HepG2 (cell line): ENCODE data around the gene PRSS36. TPM values are rescaled to one million over a fixed set of nuclear protein-coding genes. Genes with fewer than 3 reads are reported as not detected.

ENCODE experiments used
- ADNP ChIP-seq: sonication (generic); formaldehyde crosslinking; IDR thresholded peaks from 2 replicates; pipeline ENCODE4 v1.4.0; 2020; ENCODE audit warnings: missing genetic modification reagents
- ASH2L ChIP-seq: fragments of 300-600, 200-600 bp; sonication (generic); IDR thresholded peaks from 2 replicates; pipeline ENCODE4 v1.7.0; 2017; ENCODE audit warnings: low read depth, mild to moderate bottlenecking, moderate library complexity, mixed read lengths, low read length; ENCODE audit not compliant: insufficient read length
- CBFB ChIP-seq: sonication (generic); formaldehyde crosslinking; IDR thresholded peaks from 2 replicates; pipeline ENCODE4 v1.4.0; 2020; ENCODE audit warnings: missing genetic modification reagents
- ETV5 ChIP-seq: IDR thresholded peaks from 2 replicates; pipeline ENCODE4 v1.6.1; 2018; ENCODE audit warnings: missing biosample characterization, missing genetic modification reagents, inconsistent platforms, borderline replicate concordance
- ETV6 ChIP-seq: sonication (generic); formaldehyde crosslinking; conservative IDR thresholded peaks from 2 replicates; pipeline ENCODE4 v1.4.0; 2020; ENCODE audit warnings: missing genetic modification reagents
- HNF4G ChIP-seq, 2 experiments: sonication (generic) in 1 of 2; formaldehyde crosslinking in 1 of 2; IDR thresholded peaks; 2 replicates each; pipeline versions ENCODE4 v1.4.0 to v1.6.1; 2011 to 2020; ENCODE audit warnings: borderline replicate concordance in 2 of 2, low read depth in 2 of 2, mild to moderate bottlenecking in 2 of 2, low read length in 1 of 2, missing genetic modification reagents in 1 of 2, moderate library complexity in 1 of 2
- IRF2 ChIP-seq: IDR thresholded peaks from 2 replicates; pipeline ENCODE4 v1.6.1; 2018; ENCODE audit warnings: missing genetic modification reagents, missing compliant biosample characterization
- KMT2B ChIP-seq: IDR thresholded peaks from 2 replicates; pipeline ENCODE4 v1.6.1; 2016; ENCODE audit warnings: missing genetic modification reagents, missing compliant biosample characterization
- MAF1 ChIP-seq: sonication (generic); formaldehyde crosslinking; IDR thresholded peaks from 2 replicates; pipeline ENCODE4 v1.5.0; 2020; ENCODE audit warnings: missing genetic modification reagents, borderline replicate concordance
- MAFK ChIP-seq, 2 experiments: IDR thresholded peaks in 1 of 2; conservative IDR thresholded peaks in 1 of 2; 2 replicates each; pipeline ENCODE4 v1.6.1; 2011; ENCODE audit warnings: improper control_type of control experiment in 2 of 2, low read length in 2 of 2
- MED13 ChIP-seq: sonication (generic); formaldehyde crosslinking; IDR thresholded peaks from 2 replicates; pipeline ENCODE4 v1.5.0; 2020; ENCODE audit warnings: missing genetic modification reagents
- PITX1 ChIP-seq: sonication (generic); formaldehyde crosslinking; IDR thresholded peaks from 2 replicates; pipeline ENCODE4 v1.5.1; 2020; ENCODE audit warnings: mild to moderate bottlenecking, missing genetic modification reagents
- POLR2G ChIP-seq: fragments of 200-400 bp; formaldehyde crosslinking; IDR thresholded peaks from 2 replicates; pipeline ENCODE4 v1.6.1; 2018; ENCODE audit warnings: mild to moderate bottlenecking, low read depth, low read length, moderate library complexity
- ZFP36L1 ChIP-seq: sonication (generic); formaldehyde crosslinking; IDR thresholded peaks from 2 replicates; pipeline ENCODE4 v1.8.0; 2022; ENCODE audit warnings: mild to moderate bottlenecking, missing genetic modification reagents, moderate library complexity
- ZNF230 ChIP-seq: sonication (generic); formaldehyde crosslinking; IDR thresholded peaks from 2 replicates; pipeline ENCODE4 v1.4.0; 2020; ENCODE audit warnings: mild to moderate bottlenecking, missing genetic modification reagents
- ZNF260 ChIP-seq: sonication (generic); formaldehyde crosslinking; IDR thresholded peaks from 2 replicates; pipeline ENCODE4 v1.4.0; 2020; ENCODE audit warnings: missing genetic modification reagents, low read depth, mild to moderate bottlenecking, borderline replicate concordance
- ZNF275 ChIP-seq: sonication (generic); formaldehyde crosslinking; IDR thresholded peaks from 2 replicates; pipeline ENCODE4 v1.8.0; 2022; ENCODE audit warnings: missing genetic modification reagents, mild to moderate bottlenecking, inconsistent platforms, borderline replicate concordance
- ZNF451 ChIP-seq: sonication (generic); formaldehyde crosslinking; IDR thresholded peaks from 2 replicates; pipeline ENCODE4 v1.5.0; 2020; ENCODE audit warnings: mild to moderate bottlenecking, missing genetic modification reagents
- ZNF484 ChIP-seq: sonication (generic); formaldehyde crosslinking; IDR thresholded peaks from 2 replicates; pipeline ENCODE4 v1.5.1; 2020; ENCODE audit warnings: mild to moderate bottlenecking, low read depth, missing genetic modification reagents, borderline replicate concordance
- ZNF563 ChIP-seq: sonication (generic); formaldehyde crosslinking; IDR thresholded peaks from 2 replicates; pipeline ENCODE4 v1.8.0; 2022; ENCODE audit warnings: mild to moderate bottlenecking, moderate library complexity, missing genetic modification reagents
- ZNF646 ChIP-seq: sonication (generic); formaldehyde crosslinking; IDR thresholded peaks from 2 replicates; pipeline ENCODE4 v1.9.0; 2021; ENCODE audit warnings: mild to moderate bottlenecking, missing genetic modification reagents
- ZSCAN29 ChIP-seq: sonication (generic); formaldehyde crosslinking; conservative IDR thresholded peaks from 2 replicates; pipeline ENCODE4 v1.4.0; 2020; ENCODE audit warnings: mild to moderate bottlenecking, missing genetic modification reagents
- polyA plus RNA-seq, 8 experiments: library from polyadenylated mRNA; depleted of rRNA in 3 of 8; stranded (reverse) in 7 of 8; unstranded in 1 of 8; fragments of >200 nt; fragmentation: Illumina TruSeq in 4 of 8; extraction: Trizol in 4 of 8; gene quantifications; 2 replicates each; pipeline versions ENCODE4 v1.2.1 to v1.2.3, GENCODE V29; 2011 to 2016; ENCODE audit warnings: low read depth in 4 of 8, missing spikeins in 1 of 8, mixed read lengths in 1 of 8; ENCODE audit not compliant: insufficient read depth in 1 of 8
- total RNA-seq, 5 experiments: library from RNA; depleted of rRNA; stranded (reverse); fragments of >200 nt; fragmentation: Illumina TruSeq; extraction: Trizol; gene quantifications; 2 replicates each; pipeline ENCODE4 v1.2.3, GENCODE V29; 2016; ENCODE audit warnings: low read depth in 1 of 5

PRSS36 gene
- total and polyA plus RNA-seq, 2 of the 13 experiments (the other 11 are each of a cell fraction or from before 2014, with no cell fraction given): 1.5 to 2.1 TPM

GRCh38 chr16:31108035-31108793 is 41.7 kb downstream of the PRSS36 start, which contains the start of gene BCKDK (continued):
- TF ChIP-seq ZSCAN29 (CRISPR knock-in tag) (peak; percentile 85), ZNF230 (peak; percentile 25; the same call in 1 of the 2 replicates), POLR2G (peak; percentile 87), ETV5 (CRISPR knock-in tag) (peak; percentile 77; the same call in 1 of the 2 replicates), ZNF484 (CRISPR knock-in tag) (no peak), HNF4G (IDR thresholded peaks at IDR 0.05; ENCODE audit: borderline replicate concordance, low read depth, low read length) (no peak), HNF4G (CRISPR knock-in tag; IDR thresholded peaks at IDR 0.05; ENCODE audit: borderline replicate concordance, low read depth) (no peak), ZNF646 (CRISPR knock-in tag) (no peak), ZNF563 (peak; percentile 93; the same call in 1 of the 2 replicates), IRF2 (CRISPR knock-in tag) (peak; percentile 93), MAF1 (CRISPR knock-in tag) (no peak), ASH2L (peak; percentile 40), CBFB (CRISPR knock-in tag) (peak; percentile 39; the same call in 1 of the 2 replicates), ZFP36L1 (CRISPR knock-in tag) (peak; percentile 84; the same call in 1 of the 2 replicates), MED13 (no peak), ETV6 (0 out of 2 replicates have a peak, but pooled peaks have one; percentile 57), ZNF260 (CRISPR knock-in tag) (no peak), KMT2B (CRISPR knock-in tag) (peak; percentile 52; the same call in 1 of the 2 replicates), ZNF275 (CRISPR knock-in tag) (no peak), ZNF451 (CRISPR knock-in tag) (0 out of 2 replicates have a peak, but pooled peaks have one; percentile 62), ADNP (no peak), MAFK (conservative IDR thresholded peaks at IDR 0.05 in 1 of 2, IDR thresholded peaks at IDR 0.05 in 1 of 2; ENCODE audit: low read length in 2 of 2) (no peak), PITX1 (CRISPR knock-in tag) (no peak)
